Lower leg skin (tissue), 4 donors: ENCODE results near the gene HOXC9. TPM values are rescaled to one million over a fixed set of nuclear protein-coding genes. Genes with fewer than 3 reads are reported as not detected.

Experiments used
- DNase-seq, 2 donors: peaks; one replicate each; pipeline ENCODE4 v3.0.0-alpha.2; 2019; ENCODE audit warnings: low spot score in 2 of 2
- H3K4me3 ChIP-seq: fragments of 200-600 bp; sonication (generic); 2 replicates; pipeline ENCODE4 v1.5.1; 2017; ENCODE audit warnings: mild to moderate bottlenecking, low read depth; ENCODE audit not compliant: poor library complexity, severe bottlenecking
- POLR2A ChIP-seq, 2 donors: fragments of 450-650 bp; IDR thresholded peaks; one replicate each; pipeline ENCODE4 v1.6.1; 2016 to 2017; ENCODE audit warnings: antibody characterized with exemption in 2 of 2, mild to moderate bottlenecking in 1 of 2, moderate library complexity in 1 of 2
- WGBS, 2 donors: methylation state at CpG; one replicate each; pipeline ENCODE4 v1.1.5; 2018; 5-methylcytosine and 5-hydroxymethylcytosine counted together
- intact Hi-C: fragments of 100-400 bp; cut with DNase I; formaldehyde crosslinking; loops from one replicate; pipeline ENCODE4 v1.15.0; 2023; ENCODE audit warnings: low total_unique reads
- total RNA-seq, 4 donors: library from RNA; depleted of rRNA; stranded (reverse); fragments of >200 nt; gene quantifications; one replicate each; pipeline ENCODE4 v1.1.0, GENCODE V29; 2016
- TF ChIP-seq, protein P1 (sequence below), 3 donors: fragments of 450-650 bp; IDR thresholded peaks; one replicate each; pipeline ENCODE4 v1.5.1; 2016; ENCODE audit warnings: antibody characterized with exemption in 3 of 3, mild to moderate bottlenecking in 3 of 3, moderate library complexity in 2 of 3

The HOXC9 gene
- total RNA-seq, 4 donors from 2014 or later, result 9.6 to 16.8 (median 11.7) TPM

DNA sequence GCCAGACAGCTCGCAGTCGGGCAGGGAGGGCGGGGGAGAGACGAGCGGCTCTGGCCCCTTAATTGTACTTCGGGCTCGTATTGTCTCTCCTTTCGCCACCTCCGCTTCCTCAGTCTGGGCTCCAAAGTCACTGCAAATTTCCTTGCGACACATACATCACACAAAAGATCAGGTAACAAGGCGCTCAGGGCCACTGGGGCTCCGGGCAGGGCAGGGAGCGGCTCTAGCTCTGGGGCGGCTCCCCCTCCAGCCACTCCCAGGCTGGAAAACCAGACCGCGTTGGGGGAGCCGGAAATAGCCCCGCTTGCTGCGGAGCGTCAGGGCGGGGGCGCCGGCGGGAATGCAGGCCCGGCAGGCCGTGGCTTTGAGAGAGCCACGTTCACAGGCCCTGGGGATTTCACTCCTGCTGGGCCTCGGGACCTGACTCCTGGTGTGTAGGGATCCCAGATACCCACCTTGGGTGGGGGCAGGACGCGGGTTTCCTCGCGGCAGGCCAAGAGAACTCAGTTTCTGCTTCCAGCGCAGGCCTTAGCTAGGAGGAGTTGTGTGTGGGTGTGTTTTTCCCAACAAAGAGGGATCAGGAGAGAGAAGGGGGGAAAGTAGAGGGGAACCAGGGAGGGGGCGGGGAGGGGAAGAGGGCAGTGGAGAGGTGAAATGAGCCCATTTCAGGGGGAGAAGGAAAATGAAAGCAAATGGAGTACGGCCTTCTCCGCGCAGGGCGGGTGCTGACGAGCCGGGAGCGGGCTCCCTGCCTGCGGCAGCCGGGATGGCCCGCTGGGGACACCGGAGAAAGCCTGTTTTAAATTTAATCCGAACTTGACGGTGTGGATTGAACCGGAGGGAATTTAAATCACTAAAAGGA, 4.4 kb upstream of the HOXC9 start:
- H3K4me3 ChIP-seq, result peak overlapping the region; percentile 42
- DNase-seq, result peak in 1 of 2 donors; percentile 95
- intact Hi-C loops, result no loop called here
- WGBS, 2 donors, result 1 to 3% methylated on average over 43 to 45 of the region's 48 CpGs
- TF ChIP-seq, protein P1, sequence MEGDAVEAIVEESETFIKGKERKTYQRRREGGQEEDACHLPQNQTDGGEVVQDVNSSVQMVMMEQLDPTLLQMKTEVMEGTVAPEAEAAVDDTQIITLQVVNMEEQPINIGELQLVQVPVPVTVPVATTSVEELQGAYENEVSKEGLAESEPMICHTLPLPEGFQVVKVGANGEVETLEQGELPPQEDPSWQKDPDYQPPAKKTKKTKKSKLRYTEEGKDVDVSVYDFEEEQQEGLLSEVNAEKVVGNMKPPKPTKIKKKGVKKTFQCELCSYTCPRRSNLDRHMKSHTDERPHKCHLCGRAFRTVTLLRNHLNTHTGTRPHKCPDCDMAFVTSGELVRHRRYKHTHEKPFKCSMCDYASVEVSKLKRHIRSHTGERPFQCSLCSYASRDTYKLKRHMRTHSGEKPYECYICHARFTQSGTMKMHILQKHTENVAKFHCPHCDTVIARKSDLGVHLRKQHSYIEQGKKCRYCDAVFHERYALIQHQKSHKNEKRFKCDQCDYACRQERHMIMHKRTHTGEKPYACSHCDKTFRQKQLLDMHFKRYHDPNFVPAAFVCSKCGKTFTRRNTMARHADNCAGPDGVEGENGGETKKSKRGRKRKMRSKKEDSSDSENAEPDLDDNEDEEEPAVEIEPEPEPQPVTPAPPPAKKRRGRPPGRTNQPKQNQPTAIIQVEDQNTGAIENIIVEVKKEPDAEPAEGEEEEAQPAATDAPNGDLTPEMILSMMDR (IDR thresholded peaks at IDR 0.05), result no peak
- TF ChIP-seq POLR2A (IDR thresholded peaks at IDR 0.05), result peak in 1 of 2 donors; percentile 11

DNA sequence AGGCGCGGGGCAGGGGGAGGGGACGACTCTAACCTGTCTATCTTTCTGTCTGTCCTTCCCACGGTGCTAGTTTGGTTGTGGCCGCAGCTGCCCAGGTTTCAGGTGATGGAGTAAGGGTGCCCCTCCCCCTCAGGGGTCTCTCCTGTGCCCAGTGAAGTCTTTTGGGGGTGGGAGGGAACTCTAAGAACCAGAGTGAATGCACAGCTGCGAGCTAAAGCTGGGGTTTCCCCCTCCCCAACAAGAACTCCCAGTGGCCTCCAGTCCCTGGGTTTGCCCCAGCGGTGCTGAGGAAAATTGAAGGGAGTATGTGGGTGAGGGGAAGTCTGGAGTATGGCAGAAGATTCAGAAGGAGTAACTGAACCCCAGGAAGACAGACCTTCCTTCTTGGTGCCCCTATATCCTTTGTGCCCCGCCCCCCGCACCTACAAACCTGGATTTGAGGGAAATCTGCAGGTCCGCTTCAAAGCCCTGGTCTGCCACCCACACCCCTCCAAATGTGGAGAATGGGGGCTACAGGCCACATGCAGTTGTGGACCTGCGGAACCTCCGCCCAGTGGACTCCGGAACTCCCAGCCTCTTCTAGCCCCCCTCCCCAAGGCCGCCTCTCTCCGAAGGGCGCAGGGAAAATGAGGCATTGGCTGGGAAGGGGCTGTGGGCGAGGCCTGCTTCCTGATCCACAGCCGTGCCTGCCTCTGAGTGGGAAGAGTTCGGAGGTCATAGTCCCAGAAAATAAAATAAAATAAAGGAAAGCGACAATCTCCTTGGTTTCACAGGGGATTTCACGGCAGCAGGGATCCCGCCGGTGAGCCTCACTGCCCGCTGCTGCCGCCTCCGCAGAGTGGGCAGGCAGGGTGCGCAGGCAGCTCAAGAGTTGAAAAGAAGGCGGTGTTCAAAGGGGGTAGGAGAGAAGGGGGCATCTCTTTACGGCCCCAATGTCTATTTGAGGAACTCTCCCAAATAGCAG, 3.4 kb upstream of the HOXC9 start:
- WGBS, 2 donors, result 17 to 26% methylated on average over 29 of the region's 29 CpGs
- intact Hi-C loops, result no loop called here
- no peak for DNase-seq
- TF ChIP-seq, protein P1 (IDR thresholded peaks at IDR 0.05), result no peak
- no peak for TF ChIP-seq POLR2A (IDR thresholded peaks at IDR 0.05)
- peak overlapping the region; percentile 42 for H3K4me3 ChIP-seq

DNA sequence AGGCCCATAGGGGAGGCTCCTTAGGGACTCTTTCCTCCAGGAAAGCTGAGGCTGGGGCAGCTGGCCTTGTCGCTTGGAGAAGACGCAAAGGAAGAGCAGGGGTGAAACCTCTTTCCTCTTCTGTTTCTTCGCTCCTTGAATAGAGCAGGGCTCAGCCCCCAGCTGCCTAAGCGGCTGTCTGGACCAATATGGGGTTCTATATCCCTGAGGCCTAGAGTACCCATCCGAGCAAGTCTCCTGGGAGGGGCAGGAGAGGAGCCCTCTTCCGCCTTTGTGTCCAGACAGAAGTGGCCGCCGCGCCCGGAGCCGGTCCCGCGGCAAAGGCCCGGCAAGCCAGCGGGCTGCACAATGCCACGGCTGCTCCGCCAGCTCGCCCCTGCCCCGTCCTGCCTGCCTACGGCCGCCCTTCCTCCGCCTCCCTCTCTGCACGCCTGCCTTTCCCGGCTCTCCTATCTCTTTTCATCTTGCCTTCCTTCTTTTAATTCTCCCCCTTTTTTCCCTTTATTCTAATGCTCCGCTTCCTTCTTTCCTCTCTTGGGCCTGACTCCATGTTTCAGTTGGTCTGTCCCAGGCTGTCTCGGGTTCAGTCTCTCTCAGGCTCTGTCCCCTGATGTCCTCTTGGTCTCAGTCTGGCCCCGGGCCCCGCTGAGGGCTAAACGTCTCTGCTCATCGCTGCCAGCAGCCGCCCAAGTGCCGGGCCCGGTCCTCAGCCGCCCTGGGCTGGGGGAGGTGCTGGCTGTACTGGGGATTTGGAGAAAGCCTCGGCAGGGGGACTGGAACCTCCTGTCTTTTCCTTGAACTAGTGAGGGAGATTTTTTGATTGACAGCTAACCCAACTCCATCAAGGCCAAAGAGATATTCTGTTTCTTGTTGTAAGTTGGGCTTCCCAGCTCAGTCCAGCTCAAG, 2.5 kb upstream of the HOXC9 start:
- no peak for TF ChIP-seq POLR2A (IDR thresholded peaks at IDR 0.05)
- TF ChIP-seq, protein P1 (IDR thresholded peaks at IDR 0.05), result no peak
- intact Hi-C loops, result no loop called here
- H3K4me3 ChIP-seq, result peak overlapping the region; percentile 16
- no peak for DNase-seq
- WGBS, 2 donors, result 2 to 3% methylated on average over 34 to 35 of the region's 35 CpGs

DNA sequence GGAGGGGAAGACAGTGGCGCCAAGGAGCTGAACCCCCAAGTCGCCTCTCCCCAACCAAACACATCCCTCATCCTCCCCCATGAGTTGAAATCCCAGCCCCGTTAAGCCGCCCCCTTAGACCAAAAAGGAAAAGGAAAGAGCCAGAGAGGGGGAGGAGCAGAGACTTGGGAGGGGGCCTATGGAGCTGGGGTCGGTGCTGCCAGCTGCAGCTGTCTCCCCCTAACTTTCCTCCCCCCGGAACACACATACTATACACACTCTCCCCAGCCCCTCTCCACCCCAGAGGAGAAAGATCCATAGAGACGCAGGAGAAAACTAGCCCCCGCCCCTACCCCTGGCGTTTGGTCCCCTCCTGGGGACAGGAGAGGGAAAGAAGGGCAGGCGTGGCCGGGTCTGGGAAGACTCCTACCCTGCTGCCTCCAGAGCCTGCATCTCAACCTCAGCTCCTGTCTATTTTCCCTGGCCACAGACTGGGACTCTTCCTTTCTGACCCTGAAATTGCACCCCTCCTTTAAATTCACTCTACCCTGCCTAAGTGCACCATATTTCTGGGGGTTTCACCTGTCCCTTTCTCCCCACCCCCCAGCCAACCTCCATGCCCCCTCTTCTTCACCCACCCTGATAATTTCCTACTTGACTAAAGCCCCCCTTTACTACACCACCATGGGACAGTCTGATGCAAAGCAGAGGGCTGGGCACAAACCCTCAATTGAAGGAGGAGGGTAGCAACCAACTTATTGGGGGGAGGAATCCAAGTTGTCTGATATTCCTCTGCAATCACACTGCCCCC, 1.7 kb upstream of the HOXC9 start:
- intact Hi-C loops, result no loop called here
- TF ChIP-seq, protein P1 (IDR thresholded peaks at IDR 0.05), result no peak
- TF ChIP-seq POLR2A (IDR thresholded peaks at IDR 0.05), result no peak

More for the DNA sequence above, 1.7 kb upstream of the HOXC9 start:
- no peak for DNase-seq
- no peak overlapping the region for H3K4me3 ChIP-seq
- WGBS, 2 donors, result 10 to 14% methylated on average over 11 of the region's 11 CpGs
